HG02885 (cell line): ENCODE data around the gene GEN1.
A peak's percentile ranks its signal among the peaks of the same experiment; 100 is the strongest.

Experiments used
- ATAC-seq: cut with Tn5 transposase; IDR thresholded peaks from one replicate; pipeline ENCODE4 v1.9.1; 2021; ENCODE audit warnings: mild to moderate bottlenecking; ENCODE audit not compliant: unreplicated experiment, poor library complexity

The GEN1 gene

GRCh38 chr2:17752246-17752645 lies 1.7 kb upstream of the GEN1 start:
- ATAC-seq = peak; percentile 16

- peak; percentile 37 for ATAC-seq
Measured at GRCh38 chr2:17752892-17753802, 791 bp upstream of the GEN1 start.

- no peak for ATAC-seq
Measured at GRCh38 chr2:17754773-17755425, 961 bp downstream of the GEN1 start.

GRCh38 chr2:17756668-17757067 lies 2.7 kb downstream of the GEN1 start:
- no peak for ATAC-seq

- ATAC-seq = no peak
Measured at GRCh38 chr2:17757321-17757720, 3.4 kb downstream of the GEN1 start.

- ATAC-seq = no peak
Measured at GRCh38 chr2:17758118-17758517, 4.2 kb downstream of the GEN1 start.

GRCh38 chr2:17759805-17760204 lies 5.9 kb downstream of the GEN1 start:
- ATAC-seq = no peak

- ATAC-seq = no peak
Measured at GRCh38 chr2:17762451-17762850, 8.5 kb downstream of the GEN1 start.

- ATAC-seq = no peak
Measured at GRCh38 chr2:17763641-17764333, 9.8 kb downstream of the GEN1 start.

GRCh38 chr2:17765398-17765797 lies 11.5 kb downstream of the GEN1 start:
- no peak for ATAC-seq

- no peak for ATAC-seq
Measured at GRCh38 chr2:17768894-17769293, 15.0 kb downstream of the GEN1 start.

GRCh38 chr2:17771956-17772355 lies 18.0 kb downstream of the GEN1 start:
- no peak for ATAC-seq

- ATAC-seq = no peak
Measured at GRCh38 chr2:17772532-17772931, 18.6 kb downstream of the GEN1 start.

GRCh38 chr2:17780546-17780945 lies 26.6 kb downstream of the GEN1 start:
- no peak for ATAC-seq

GRCh38 chr2:17781482-17781881 lies 27.5 kb downstream of the GEN1 start:
- no peak for ATAC-seq

- ATAC-seq = no peak
Measured at GRCh38 chr2:17786727-17787126, 32.8 kb downstream of the GEN1 start.

GRCh38 chr2:17788773-17789172 lies 34.8 kb downstream of the GEN1 start:
- ATAC-seq = no peak

GRCh38 chr2:17790536-17790935 lies 36.6 kb downstream of the GEN1 start:
- ATAC-seq = no peak

GRCh38 chr2:17791121-17791816 lies 37.3 kb downstream of the GEN1 start:
- ATAC-seq = no peak

- no peak for ATAC-seq
Measured at GRCh38 chr2:17791817-17792130, 37.8 kb downstream of the GEN1 start.

GRCh38 chr2:17792515-17792914 lies 38.6 kb downstream of the GEN1 start:
- ATAC-seq = peak; percentile 39
